HG02970 (cell line): ENCODE data around the gene CPED1.
"Not testable (repeated sequence)": the region's sequence is repeated elsewhere in the genome, so short reads cannot be mapped to it uniquely, and the experiment has no call there.

ENCODE experiments used
- ATAC-seq: cut with Tn5 transposase; IDR thresholded peaks from one replicate; pipeline ENCODE4 v1.9.1; 2021; ENCODE audit warnings: mild to moderate bottlenecking, moderate library complexity, moderate number of reproducible peaks; ENCODE audit not compliant: unreplicated experiment, low FRiP score

The CPED1 gene

GRCh38 chr7:121163699-121164098 is 175.2 kb downstream of the CPED1 start:
- ATAC-seq, result no peak

DNA sequence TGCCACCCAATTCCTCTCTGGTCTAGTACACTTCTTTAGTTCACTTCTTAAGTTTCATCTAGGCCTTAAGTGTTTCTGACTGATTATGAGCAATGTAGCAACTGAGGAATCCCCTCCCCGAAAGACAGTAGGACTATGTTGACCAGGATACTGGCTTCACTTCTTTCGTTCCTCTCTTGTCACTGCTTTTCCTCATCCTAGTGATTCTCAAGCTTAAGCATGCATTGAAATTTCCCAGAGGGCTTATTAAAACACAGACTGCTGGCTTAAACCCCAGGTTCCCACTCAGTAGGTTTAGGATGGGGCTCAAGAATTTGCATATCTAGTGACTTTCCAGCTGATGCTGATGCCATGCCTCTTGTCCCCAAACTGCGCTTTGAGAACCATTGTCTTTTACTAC is 175.7 kb downstream of the CPED1 start:
- no peak for ATAC-seq

DNA sequence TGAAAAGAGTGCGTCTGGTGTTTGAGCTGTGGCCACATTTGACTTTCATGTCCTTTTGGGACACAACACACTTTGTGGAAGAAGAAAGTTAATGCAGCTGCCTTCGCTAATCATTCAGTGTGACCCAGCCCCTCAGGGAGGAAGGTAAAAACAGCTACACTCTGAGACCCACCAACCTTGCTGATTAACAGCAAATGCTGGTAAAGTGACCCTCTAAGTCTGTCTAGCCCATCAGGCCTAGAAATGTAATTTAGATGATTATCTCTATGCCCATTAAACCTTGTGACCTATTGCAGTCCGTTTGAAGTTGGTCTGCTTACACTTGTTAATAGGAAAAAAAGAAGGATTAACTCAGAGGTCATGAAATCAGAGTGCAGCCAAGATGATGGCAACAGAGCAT is 178.4 kb downstream of the CPED1 start:
- ATAC-seq, result no peak

DNA sequence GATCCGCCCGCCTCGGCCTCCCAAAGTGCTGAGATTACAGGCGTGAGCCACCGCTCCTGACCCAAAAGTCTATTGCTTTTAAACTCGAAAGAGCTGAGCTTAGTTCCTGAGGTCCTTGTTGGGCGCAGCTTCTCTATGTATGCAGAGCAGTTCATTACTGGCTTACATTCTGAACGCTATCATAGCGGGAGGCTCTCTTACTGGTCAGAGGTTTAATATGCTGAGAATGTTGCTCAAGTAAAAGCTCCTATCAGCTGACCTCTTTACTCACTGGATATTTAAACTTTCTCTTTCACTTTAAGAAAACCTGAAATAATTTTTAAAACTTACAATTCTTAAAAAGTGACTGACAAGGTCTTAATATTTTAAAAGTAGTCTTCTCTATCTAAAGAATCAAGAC is 179.5 kb downstream of the CPED1 start:
- ATAC-seq, result no peak

GRCh38 chr7:121169469-121169868 is 181.0 kb downstream of the CPED1 start:
- no peak for ATAC-seq

GRCh38 chr7:121172484-121172883 is 184.0 kb downstream of the CPED1 start:
- no peak for ATAC-seq

GRCh38 chr7:121175826-121176225 is 187.3 kb downstream of the CPED1 start:
- ATAC-seq, result no peak

GRCh38 chr7:121178452-121178851 is 189.9 kb downstream of the CPED1 start:
- ATAC-seq, result no peak

DNA sequence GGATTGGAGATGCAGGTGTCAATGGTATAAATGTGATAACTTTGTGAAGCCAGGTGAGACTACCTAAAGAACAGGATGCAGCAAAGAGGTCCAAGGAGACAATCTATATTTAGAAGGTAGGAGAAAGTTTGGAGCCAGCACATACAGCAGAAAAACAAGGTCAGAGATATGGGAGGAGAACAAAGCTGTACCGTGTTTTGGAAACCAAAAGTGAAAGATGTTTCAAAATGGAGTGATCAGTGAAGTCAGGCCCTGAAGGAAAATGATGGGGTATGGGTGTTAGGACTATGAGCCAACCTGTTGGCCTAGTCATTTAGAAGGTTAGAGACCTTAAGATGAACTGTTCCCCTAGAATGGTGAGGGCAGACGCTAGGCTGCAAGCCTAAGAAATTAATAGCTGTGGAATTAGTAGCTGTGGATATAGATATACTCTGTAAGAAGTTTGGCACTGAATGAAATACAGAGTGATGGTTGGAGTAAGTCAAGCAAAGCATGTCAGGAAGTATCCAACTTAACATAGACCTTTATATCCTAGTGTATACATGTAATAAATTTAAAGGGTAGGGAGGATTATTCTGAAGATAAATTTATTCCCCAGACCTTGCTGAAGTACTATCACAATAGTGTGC is 190.5 kb downstream of the CPED1 start:
- no peak for ATAC-seq

DNA sequence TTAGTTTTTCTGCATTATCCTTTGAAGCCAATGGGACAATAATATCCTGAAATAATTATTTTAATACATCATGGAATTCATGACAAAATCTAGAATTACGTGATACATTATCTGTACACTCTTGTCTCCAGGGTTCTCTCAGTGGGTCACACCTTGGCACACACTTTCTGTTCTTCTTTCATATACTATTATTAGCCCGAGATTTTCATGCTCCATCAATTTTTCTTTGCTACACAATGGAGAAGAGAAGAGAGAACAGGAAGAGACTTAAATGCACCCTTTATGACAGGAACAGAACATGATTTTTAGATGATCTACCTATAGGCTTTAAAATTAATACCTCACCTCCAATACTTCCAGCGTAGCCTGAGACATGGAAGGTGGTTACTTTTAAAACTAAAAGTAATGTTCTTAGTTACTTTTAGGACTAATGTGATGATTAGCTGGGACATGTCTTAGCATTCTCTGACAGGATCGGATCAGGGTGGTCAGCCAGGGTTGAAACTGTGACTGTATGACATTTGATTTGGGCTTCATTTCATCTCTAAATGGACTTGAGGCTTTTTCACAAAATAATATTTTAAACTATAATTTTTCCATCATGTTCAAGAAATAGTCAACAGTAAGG is 192.0 kb downstream of the CPED1 start:
- peak; percentile 96 for ATAC-seq

DNA sequence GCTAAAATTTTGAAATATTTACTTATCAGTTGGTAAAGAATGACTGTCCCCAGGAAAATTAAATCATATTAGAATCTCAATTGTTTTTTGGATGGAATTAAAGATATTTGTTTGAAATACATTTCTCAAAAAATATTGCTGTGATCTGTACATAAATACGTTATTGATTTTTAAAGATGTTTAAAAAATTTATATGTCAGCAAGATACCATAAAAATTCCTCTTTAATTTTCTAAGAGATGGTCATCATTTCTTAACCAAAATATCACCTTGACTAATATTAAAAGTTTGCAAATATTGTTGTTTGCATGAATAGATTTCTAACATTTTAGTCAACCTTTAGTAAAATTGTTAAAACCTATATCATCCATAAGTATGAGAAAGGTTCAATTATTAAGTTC is 192.8 kb downstream of the CPED1 start:
- no peak for ATAC-seq

GRCh38 chr7:121182281-121182680 is 193.8 kb downstream of the CPED1 start:
- no peak for ATAC-seq

DNA sequence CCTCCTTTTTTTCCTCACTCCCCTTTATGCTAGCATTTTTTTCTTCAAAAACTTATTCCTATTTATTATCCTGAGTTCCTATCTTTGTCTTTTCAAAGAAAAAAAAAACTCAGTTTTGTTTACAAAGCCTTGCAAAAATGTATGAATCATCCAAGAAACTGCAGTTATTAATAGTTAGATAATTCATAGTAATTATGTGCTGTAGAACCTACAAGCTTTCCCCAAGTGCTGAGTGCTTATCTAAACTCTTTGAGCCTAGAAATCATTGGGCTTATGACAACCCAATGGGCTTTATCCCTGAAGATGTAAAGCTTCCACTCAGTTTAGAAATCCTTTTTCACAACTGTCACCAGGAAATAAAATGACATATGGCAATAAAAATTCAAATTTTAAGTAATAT is 194.4 kb downstream of the CPED1 start:
- no peak for ATAC-seq

DNA sequence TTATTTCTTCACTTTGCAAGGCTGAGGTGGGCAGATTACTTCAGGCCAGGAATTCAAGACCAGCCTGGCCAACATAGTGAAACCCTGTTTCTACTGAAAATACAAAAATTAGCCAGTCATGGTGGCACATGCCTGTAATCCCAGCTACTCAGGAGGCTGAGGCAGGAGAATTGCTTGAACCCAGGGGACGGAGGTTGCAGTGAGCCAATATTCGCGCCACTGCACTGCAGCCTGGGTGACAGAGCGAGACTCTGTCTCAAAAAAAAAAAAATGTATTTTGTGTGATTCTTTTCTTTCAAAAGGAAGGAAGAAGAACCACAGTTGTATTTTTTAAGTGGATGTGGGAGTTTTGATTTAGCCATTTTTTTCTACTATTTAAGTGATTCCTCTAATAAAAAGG is 195.4 kb downstream of the CPED1 start:
- ATAC-seq, result not testable (repeated sequence)

- no peak for ATAC-seq
Measured at GRCh38 chr7:121186746-121187145, 198.2 kb downstream of the CPED1 start.

GRCh38 chr7:121187222-121187621 is 198.7 kb downstream of the CPED1 start:
- peak; percentile 57 for ATAC-seq

- ATAC-seq, result no peak
Measured at GRCh38 chr7:121187676-121188075, 199.2 kb downstream of the CPED1 start.

DNA sequence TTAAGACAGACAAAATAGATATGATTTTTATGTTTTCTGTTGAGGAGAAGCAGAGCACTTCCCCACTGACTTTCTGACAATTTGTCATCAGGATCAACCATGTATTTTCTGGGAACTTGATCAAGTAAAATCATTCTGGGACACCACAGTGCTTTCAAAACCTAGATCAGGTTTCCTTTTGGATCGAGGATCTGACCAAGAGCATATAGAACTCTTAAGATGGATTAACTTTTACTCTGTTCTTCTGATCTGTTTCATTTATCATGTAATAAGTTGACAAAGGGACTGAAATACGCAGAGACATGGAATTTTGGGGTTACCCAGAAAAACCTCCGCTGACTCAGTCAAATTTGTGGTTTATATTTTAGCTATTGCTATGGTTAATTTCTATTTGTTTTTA is 204.3 kb downstream of the CPED1 start:
- no peak for ATAC-seq

- ATAC-seq, result no peak
Measured at GRCh38 chr7:121195010-121195409, 206.5 kb downstream of the CPED1 start.

DNA sequence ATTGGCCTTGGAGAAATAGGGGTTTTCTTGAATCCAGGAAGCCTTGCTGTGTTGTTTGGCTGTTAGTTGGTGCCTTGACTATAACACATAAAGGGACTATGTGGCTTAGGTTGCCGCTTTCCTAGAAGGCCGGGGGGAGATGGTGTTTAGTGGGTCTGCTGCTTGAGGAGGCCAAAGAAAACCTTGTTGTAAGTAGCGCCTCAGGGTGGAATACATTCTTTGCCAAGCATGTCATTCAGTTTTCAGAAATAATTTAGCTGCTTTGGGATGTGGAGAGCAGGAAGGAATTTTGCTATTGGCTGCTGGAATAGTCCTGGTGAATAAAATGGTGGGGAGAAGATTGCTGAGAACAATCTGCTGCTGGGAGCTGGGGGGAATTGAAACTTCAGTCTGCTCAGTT is 207.4 kb downstream of the CPED1 start:
- no peak for ATAC-seq

DNA sequence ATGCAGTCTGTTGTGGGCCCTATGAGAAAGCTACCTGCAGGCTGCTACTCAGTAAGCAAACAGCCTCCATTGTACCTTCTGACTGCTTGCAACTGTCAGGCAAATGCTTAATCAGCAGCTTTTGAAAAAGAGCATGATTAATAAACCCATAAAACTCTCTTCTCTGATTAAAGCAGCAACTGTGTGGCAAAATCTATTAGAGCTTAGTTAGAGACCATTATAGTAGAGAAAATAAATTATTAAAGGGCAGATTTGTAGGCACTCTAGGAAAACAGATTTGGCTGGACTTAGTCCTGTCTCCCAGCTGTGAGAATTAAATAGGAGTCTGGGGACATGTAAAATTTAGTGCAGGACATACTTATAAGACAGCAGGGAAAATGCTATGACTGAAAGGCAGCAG is 207.8 kb downstream of the CPED1 start:
- ATAC-seq, result no peak

DNA sequence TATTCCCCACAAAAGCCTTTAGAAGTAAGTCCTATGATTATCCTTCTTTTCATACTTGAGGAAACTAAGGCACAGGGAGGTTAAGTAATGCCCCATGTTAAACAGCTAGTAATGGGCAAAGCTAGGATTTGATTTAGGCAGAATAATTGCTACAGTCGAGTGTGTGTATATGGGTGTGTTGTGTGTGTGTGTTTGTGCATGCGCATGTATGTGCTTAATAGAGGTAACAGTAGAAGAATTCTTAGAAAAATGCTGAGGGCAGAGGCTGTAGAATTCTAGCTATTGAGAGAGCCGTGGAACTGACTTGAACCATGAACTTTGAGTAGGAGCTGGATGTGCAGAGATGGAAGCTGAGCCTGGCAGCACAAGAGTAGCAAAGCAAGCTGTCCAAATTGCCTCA is 208.9 kb downstream of the CPED1 start:
- no peak for ATAC-seq

DNA sequence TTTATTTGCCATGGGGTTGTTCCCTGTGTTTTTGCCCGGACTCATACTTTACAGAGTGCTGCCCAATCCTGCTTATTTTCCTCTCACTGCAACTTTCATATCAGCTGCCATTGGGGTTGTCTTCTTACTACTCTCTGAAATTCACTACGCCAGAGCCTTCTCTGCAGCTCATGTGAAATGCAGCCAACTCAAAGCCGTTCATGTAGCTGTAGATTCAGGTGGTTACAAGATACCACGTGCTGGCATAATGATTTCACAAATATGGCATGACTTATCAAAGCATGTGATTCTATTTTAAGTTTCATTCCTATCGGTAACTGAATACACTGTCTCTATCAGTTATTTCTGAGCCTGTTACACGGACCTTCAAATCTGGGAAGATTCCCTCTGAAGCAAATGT is 210.0 kb downstream of the CPED1 start:
- no peak for ATAC-seq
